ENCODE measurements around the gene LHFPL3.

LHFPL3 gene

DNA sequence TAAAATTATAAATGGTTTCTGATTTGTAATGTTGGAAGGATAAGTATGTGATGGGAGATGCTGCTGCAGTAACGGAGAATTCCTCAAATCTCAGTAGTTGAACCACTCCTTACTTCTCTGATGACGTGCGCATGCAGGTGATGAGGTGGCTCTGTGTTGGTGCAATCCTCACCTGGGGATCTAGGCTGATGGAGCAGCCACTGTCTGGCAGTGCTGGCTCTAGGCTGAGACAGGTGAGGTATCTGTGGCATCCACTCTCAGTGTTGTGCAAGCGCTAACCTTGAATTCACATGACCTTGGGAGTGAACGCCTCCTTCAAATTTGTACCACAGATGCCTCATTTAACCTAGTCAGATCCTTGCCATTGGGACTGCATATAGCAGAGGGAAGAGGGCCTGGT, 35.0 kb downstream of the LHFPL3 start:
- DNase-seq (ENCODE audit: low read depth), result no peak
- H3K4me3 ChIP-seq (ENCODE audit: low read depth, low read length), result no peak overlapping the region
- TF ChIP-seq, protein P1, sequence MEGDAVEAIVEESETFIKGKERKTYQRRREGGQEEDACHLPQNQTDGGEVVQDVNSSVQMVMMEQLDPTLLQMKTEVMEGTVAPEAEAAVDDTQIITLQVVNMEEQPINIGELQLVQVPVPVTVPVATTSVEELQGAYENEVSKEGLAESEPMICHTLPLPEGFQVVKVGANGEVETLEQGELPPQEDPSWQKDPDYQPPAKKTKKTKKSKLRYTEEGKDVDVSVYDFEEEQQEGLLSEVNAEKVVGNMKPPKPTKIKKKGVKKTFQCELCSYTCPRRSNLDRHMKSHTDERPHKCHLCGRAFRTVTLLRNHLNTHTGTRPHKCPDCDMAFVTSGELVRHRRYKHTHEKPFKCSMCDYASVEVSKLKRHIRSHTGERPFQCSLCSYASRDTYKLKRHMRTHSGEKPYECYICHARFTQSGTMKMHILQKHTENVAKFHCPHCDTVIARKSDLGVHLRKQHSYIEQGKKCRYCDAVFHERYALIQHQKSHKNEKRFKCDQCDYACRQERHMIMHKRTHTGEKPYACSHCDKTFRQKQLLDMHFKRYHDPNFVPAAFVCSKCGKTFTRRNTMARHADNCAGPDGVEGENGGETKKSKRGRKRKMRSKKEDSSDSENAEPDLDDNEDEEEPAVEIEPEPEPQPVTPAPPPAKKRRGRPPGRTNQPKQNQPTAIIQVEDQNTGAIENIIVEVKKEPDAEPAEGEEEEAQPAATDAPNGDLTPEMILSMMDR (IDR thresholded peaks at IDR 0.05; ENCODE audit: control insufficient read depth, extremely low read depth, insufficient read depth), result no peak

DNA sequence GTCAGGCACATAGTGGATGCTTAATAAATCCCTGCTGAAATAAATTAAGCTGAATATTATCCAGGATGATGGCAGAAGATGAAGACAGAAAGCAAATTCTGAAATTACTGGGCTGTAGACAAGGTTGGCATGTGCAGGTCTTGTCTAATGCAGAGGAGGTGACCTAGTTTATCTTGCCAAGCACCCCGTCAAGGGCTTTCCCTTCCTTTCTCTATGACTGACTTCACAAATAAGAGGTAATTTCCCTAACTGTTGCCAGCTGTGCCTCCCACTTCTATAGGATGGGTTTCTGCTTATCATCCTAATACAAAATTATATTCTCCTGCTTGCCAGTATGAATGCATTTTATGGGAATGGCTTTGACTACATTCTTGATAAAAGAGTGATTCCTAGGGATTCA, 38.0 kb downstream of the LHFPL3 start:
- TF ChIP-seq, protein P1 (IDR thresholded peaks at IDR 0.05; ENCODE audit: control insufficient read depth, extremely low read depth, insufficient read depth), result no peak
- DNase-seq (ENCODE audit: low read depth), result no peak

DNA sequence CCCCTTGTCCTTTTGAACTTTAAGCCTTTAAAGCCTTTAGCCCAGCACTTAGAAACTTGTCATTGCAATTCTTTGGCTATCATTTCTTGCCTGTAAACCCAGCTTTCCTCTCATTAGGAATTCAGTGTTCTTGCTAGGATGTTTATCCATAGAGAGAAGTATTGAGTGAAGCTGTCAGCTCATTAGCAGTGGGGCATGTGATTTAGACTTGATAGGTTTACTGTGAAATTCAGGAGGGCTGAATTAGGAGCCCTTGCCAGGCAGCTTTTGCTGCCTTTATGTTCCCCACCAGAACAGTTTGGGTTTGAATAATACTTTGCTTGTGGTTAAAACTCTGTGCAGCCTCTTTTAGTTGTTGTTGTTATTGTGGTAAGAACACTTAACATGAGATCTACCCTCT, 39.5 kb downstream of the LHFPL3 start:
- no peak for DNase-seq (ENCODE audit: low read depth)
- no peak overlapping the region for H3K4me3 ChIP-seq (ENCODE audit: low read depth, low read length)
- TF ChIP-seq, protein P1 (IDR thresholded peaks at IDR 0.05; ENCODE audit: control insufficient read depth, extremely low read depth, insufficient read depth), result no peak

More for the DNA sequence above, 38.0 kb downstream of the LHFPL3 start:
- no peak overlapping the region for H3K4me3 ChIP-seq (ENCODE audit: low read depth, low read length)

DNA sequence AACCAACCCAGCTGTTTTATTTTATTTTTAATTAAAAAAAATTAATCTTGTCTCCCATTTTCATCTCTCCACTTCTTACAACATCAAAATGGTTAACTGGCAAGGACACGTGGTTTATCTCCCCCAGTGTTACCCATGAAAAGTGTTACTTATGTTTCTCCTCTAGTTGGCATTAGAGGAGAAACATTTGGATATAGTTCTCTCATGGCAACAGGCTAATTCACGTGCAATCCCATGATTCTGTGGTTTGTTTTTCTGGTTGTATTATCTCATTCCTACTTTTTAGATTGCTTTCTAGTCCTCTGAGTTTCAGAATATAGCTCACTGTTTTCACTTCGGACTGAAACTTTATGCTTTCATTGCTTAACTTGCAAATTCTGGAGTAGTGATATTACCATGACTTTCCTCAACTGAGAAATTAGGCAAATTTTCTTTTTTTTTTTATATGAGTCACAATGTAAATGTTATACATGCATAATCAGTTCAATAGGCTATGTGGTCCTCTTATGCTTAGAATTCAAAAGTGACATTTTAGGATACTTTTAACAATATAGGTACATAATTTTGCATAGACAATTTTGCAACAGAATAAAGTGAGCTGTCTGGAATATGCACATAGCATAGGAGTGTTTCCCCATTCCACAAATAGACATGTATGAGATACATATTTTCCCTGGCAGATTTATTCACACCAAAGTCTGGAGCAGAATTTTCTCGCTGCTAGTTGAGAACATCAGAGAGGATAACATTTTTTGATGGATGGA, 43.0 kb downstream of the LHFPL3 start:
- no peak overlapping the region for H3K4me3 ChIP-seq (ENCODE audit: low read depth, low read length)
- no peak for DNase-seq (ENCODE audit: low read depth)
- TF ChIP-seq, protein P1 (IDR thresholded peaks at IDR 0.05; ENCODE audit: control insufficient read depth, extremely low read depth, insufficient read depth), result no peak

DNA sequence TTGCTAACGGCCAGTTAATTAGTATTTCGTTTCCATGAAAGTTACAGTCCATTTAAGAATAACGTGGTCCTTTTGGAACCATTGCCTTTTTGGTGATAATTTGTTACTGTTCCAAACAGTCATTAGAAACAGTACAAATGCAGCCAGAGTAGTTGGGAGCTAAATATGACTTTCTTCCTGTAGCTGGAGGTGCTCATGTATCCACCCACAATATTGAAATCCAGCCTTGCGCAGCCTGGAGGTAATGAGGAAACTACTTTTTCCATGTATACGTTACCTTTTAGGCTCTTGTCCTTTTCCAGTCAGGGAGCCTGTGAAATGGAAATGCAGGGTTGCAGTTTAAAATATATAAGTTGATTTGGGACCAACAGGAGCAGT, 43.6 kb downstream of the LHFPL3 start:
- TF ChIP-seq, protein P1 (IDR thresholded peaks at IDR 0.05; ENCODE audit: control insufficient read depth, extremely low read depth, insufficient read depth), result no peak
- DNase-seq (ENCODE audit: low read depth), result no peak

DNA sequence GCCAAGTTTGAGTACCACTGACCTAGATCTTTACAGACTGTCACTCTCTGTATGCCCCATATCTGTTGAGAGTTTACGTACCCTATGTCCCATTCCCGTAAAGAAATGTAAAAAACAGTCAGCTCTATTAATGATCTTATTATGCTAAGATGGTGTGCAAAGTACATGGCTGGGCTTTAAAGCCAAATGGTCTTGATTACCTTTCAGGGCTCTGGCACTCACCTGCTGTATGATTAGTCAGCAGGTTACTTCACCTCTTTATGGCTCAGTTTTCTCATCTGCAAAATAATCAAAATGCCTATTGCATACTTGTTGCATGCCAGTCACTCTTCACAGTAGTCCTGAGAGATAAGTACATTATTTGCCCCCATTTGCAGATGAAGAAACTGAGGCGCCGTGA, 54.2 kb downstream of the LHFPL3 start:
- H3K4me3 ChIP-seq (ENCODE audit: low read depth, low read length), result no peak overlapping the region
- DNase-seq (ENCODE audit: low read depth), result no peak
- TF ChIP-seq, protein P1 (IDR thresholded peaks at IDR 0.05; ENCODE audit: control insufficient read depth, extremely low read depth, insufficient read depth), result no peak

More for the DNA sequence above, 43.6 kb downstream of the LHFPL3 start:
- no peak overlapping the region for H3K4me3 ChIP-seq (ENCODE audit: low read depth, low read length)

DNA sequence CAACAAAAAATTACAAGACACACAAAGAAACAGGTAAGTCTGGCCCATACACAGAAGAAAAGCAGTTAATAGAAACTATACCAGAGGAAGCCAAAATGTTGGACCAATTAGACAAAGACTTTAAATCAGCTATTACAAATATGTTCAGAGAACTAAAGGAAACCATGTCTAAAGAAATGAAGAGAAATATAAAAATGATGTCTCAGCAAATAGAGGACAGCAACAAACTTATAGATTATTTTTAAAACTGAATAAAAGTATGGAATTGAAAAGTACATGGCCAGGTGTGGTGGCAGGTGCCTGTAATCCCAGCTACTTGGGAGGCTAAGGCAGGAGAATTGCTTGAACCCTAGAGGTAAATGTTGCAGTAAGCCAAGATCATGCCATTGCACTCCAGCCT, 58.5 kb downstream of the LHFPL3 start:
- no peak overlapping the region for H3K4me3 ChIP-seq (ENCODE audit: low read depth, low read length)
- TF ChIP-seq, protein P1 (IDR thresholded peaks at IDR 0.05; ENCODE audit: control insufficient read depth, extremely low read depth, insufficient read depth), result no peak
- DNase-seq (ENCODE audit: low read depth), result no peak
